Prostate gland (tissue), 2 donors: Measurements from ENCODE around the gene CCDC170.
"Not testable (repeated sequence)": the region's sequence is repeated elsewhere in the genome, so short reads cannot be mapped to it uniquely, and the experiment has no call there.

ENCODE experiments used
- POLR2A ChIP-seq: fragments of 450-650 bp; IDR thresholded peaks from one replicate; pipeline ENCODE4 v1.6.1; 2016; ENCODE audit warnings: antibody characterized with exemption, mild to moderate bottlenecking
- TF ChIP-seq, protein P1 (sequence below), 4 experiments: fragments of 200-600 bp in 2 of 4; fragments of 450-650 bp in 2 of 4; sonication (generic) in 2 of 4; IDR thresholded peaks; 1 replicate in 3 of 4; 2 replicates in 1 of 4; pipeline ENCODE4 v1.5.1; 2016 to 2019; ENCODE audit warnings: antibody characterized with exemption in 4 of 4, mild to moderate bottlenecking in 2 of 4, moderate library complexity in 2 of 4

DNA sequence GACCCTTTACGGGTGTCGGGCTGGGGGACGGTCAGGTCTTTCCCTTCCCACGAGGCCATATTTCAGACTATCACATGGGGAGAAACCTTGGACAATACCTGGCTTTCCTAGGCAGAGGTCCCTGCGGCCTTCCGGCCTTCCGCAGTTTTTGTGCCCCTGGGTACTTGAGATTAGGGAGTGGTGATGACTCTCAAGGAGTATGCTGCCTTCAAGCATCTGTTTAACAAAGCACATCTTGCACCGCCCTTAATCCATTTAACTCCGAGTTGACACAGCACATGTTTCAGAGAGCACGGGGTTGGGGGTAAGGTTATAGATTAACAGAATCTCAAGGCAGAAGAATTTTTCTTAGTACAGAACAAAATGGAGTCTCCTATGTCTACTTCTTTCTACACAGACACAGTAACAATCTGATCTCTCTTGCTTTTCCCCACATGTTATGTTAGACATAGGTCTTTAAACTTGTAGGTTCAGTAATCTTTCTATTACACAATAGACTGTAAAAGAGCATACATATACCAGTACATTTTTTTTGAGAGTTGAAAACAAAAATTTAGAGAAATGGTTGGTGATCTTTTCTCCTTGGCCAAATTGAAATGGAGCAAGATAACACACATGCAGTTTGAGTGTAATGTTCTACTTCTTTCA lies 37.9 kb upstream of the CCDC170 start:
- TF ChIP-seq POLR2A = not testable (repeated sequence)
- TF ChIP-seq, protein P1, sequence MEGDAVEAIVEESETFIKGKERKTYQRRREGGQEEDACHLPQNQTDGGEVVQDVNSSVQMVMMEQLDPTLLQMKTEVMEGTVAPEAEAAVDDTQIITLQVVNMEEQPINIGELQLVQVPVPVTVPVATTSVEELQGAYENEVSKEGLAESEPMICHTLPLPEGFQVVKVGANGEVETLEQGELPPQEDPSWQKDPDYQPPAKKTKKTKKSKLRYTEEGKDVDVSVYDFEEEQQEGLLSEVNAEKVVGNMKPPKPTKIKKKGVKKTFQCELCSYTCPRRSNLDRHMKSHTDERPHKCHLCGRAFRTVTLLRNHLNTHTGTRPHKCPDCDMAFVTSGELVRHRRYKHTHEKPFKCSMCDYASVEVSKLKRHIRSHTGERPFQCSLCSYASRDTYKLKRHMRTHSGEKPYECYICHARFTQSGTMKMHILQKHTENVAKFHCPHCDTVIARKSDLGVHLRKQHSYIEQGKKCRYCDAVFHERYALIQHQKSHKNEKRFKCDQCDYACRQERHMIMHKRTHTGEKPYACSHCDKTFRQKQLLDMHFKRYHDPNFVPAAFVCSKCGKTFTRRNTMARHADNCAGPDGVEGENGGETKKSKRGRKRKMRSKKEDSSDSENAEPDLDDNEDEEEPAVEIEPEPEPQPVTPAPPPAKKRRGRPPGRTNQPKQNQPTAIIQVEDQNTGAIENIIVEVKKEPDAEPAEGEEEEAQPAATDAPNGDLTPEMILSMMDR (IDR thresholded peaks at IDR 0.05) = not testable (repeated sequence)
